ENCODE measurements around the gene KAT2A.

KAT2A gene

DNA sequence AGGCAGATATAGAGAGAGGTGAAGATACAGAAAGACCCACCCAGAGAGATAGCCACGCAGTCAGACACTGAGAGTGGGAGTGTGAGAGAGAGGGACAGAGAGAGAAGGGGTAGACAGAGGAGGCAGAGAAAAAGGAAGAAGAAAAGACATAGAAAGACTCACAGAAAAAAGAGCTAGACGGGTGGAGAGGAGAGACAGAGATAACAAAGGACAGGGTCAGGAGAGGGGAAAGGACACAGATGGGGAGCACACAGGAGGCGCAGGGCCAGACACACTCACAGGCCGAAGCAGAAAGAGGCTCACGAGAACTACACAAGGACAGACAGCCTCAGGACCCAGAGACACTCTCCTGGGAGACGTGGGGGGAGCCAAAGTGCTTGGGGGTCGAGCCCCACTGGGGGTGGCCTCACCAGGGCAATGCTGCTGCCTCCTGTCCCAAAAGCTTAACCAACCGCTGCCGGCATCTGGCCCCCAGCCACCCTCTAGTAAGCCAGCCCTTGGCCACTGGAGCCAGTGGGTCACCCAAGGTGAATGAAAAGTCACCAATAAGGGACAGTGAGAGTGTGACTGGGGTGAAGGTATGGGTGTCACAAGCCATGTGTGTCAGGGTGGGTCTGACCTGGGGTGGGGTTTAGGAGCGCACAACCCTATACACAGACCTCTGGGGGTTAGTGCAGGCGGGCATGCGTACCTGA, 26.6 kb downstream of the KAT2A start:
- no peak for DNase-seq (ENCODE audit: low read depth)

DNA sequence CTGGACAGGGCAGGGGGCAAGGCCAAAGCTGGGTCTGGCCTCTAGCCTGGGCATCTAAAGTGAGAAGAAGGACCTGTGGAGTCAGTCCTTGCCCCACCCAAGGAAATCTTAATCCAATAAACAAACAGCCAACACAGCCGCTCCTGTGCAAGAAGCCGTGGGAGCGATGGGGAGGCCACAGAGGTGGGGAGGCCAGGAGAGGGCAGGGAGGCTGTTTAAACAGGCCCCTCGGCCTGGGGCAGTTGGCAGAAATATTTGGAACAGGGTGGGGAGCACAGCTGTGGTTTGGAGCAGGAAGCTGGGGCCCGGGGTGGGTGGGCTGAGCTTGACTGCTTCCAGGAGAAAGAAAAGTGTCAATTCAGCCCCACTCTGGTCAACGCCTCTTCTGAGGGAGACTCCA, 28.2 kb downstream of the KAT2A start:
- no peak for DNase-seq (ENCODE audit: low read depth)

- DNase-seq (ENCODE audit: low read depth) = no peak
These were observed 30.0 kb downstream of the KAT2A start for GRCh38 chr17:42090964-42091790.

DNA sequence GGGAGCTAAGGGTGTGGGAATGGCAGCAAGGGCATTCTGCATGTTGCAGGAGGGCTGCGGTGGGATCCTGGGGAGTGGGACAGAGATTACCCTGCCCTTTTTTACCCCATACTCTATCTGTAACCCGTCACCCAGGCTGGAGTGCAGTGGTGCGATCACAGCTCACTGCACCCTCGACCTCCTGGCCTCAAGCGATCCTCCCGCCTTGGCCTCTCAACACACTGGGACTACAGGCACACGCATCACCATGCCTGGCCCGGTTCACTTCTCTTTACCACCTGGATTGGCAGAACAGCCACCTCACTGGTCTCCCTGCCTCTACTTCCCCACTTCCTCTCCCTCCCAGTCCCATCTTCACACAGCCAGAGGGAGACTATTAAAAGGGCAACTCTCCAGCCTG, 32.4 kb downstream of the KAT2A start:
- DNase-seq (ENCODE audit: low read depth) = no peak

GRCh38 chr17:42087736-42088705, 33.1 kb downstream of the KAT2A start:
- DNase-seq (ENCODE audit: low read depth) = no peak

DNA sequence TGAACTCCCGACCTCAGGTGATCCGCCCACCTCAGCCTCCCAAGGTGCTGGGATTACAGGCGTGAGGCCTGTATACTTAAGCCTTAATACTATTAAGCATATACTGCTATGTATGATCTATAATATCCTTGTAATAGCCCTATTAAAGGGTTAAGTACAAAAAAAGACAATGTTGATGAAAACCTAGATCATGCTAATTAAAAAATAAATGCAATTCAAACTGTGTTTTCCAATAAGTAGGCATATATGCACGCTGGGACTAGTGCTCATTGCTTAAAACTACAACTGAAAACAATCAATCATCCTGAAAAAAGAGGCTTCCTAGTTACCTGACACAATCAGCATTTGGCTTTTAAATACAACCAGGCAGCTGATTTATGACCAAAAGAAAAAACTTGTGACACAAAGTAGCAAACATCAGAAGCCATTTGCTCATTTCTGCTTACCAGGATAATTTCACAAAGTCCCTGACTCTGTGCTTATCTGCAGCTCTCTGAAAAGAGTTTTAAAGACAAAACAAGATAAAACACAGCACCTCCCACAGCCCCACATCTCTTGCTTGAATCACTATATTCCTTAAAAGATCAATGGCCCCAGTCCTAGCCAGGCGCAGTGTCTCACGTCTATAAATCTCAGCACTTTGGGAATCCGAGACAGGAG, 34.0 kb downstream of the KAT2A start:
- DNase-seq (ENCODE audit: low read depth) = no peak

GRCh38 chr17:42081516-42082129, 39.5 kb downstream of the KAT2A start:
- DNase-seq (ENCODE audit: low read depth) = no peak

DNA sequence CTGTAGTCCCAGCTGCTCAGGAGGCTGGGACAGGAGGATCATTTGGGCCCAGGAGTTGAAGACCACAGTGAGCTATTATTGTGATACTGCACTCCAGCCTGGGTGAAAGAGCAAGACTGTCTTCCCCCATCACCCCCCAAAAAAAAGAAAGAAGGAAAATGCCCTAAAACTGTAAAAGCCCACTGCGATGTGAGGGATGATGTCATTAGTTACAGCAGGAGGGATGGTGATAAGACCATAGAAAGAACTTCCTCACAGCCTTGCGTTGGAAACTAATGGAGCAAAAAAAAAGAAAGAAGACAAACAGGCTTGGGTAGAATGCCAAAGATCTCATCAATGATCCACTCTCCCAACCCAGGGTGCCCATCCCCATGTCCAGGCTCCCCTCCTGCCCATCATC, 41.6 kb downstream of the KAT2A start:
- no peak for DNase-seq (ENCODE audit: low read depth)

- DNase-seq (ENCODE audit: low read depth) = no peak
These were observed 42.6 kb downstream of the KAT2A start for GRCh38 chr17:42078396-42079043.

DNA sequence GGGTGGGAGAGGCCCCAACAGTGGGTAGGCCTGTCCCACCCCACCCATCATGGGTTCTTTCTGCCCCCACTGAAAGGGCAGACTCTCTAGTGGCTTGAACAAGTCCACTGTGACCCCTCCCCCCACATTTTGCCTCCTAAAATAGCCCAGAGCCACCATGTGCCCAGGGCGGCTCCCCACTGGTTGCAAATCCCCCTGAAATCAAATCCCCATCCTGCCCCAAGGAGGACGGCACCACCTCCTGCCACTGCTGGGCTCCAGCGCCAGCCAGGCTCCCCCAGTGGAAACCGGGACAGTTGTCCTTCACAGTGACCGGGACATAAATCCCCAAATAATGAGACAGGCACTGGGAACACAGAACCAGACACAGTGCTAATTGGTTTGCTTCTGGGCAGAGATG, 43.4 kb downstream of the KAT2A start:
- no peak for DNase-seq (ENCODE audit: low read depth)

DNA sequence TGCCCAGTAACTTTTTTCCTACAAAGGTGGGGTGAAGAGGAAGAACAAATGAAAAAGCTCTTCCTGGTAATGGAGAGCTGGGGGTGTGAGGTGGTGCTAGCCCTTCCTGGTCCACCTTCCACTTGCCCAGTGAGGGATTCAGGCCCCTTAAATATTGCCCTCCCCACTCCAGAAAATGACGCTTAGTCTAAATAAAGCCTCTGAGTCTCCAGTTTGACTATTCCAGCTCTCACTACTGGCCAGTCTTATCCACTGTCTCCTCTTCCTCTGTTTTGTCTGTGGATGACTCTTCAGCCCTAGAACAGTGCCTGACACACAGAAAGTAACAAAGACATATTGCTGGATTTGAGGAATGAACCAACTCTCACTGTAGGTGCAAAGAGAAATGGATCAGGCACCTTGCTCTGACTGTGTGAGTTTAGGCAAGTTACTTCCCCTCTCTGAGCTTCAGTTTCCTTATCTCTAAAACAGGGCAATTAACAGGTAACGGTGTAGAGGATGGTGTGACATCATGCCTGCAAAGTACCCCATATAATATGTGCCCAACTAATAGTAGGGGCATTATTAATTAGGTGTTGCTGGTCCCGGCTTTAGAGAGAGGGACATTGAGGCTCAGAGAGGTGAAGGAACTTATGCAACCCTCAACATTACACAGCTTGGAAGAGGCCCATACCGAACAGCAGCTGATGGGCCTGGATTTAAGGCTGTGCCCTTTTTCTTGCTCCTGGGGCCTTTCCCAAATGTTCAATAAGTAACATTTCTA, 44.2 kb downstream of the KAT2A start:
- DNase-seq (ENCODE audit: low read depth) = no peak

DNA sequence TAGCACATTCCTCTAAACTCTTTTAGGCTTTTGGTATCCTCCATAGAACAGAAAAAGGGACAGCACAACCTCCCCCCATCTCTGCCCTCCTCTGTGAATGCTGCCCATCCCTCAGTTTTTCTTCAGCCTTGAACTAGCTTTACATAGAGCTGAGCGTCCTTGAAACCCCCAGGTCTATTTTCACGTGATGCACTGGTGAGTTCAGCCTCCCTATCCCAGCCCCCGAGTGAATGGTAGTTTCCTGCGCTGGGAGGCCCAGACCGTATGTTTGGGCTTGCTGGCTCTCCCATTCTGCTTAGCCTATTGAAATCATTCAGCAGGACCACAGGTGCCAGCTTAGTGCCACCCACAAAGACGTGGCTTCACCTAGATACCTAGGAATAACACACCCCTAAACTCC, 45.4 kb downstream of the KAT2A start:
- DNase-seq (ENCODE audit: low read depth) = no peak

DNA sequence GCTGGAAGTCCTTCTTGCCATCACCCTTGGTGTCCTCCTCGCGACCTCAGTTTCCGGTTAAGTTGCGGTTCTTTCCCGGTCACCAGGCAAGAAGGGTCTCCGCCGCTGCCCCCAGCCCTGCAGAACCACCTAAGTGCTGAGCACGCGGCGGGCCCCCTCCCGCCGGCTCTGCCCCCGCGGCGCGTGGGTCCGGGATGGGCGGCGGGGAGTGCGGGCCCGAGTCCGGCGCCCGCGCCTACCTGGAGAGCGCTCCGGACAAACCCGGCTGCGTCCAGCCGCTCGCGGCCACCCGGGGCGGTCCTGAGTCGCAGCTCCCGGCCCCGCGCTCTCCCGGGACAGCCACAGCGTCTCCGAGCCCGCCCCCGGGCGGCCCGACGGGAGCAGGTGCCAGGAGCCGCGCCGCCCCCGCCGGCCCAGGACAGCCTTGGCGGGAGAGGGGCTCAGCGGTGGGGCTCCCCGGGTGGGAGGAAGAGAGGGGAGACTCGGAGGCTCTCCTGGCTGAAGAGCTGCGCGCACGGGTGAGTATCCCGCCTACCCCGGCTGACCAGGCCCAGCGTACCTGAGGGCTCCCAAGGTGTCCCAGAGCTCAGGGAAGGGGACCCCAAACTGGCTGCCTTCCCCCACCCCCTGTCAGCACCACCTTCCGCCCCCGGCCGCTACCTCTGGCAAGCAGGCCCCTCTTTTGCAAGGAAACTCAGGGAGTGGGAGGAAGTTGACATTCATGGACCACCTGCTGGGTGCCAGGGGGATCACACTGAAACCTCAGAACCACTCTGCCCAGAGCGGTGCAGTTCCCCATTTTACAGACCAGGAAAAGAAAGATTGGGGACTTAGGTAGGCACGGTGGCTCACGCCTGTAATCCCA, 48.6 kb downstream of the KAT2A start:
- DNase-seq (ENCODE audit: low read depth) = no peak

GRCh38 chr17:42071810-42072209, 49.4 kb downstream of the KAT2A start:
- DNase-seq (ENCODE audit: low read depth) = no peak

DNA sequence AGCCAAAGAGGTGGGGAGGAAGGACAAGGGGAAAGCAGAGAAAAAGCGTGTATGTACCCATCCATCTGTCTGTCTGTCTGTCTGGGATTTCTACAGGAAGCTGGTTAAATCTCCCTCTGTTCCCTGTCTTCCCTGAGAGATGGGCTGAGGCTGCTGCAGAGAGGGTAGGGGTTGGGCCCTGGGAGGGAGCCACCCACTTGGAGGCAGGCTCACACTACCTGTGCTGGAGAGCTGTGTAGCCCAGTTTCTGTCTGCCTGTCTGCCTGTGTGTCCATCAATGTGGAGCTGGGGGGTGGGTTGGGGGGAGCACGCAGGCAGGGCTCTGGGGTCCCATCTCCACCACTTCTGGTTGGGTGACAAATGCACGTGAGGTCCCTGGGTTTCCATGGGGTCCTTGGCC, 52.2 kb downstream of the KAT2A start:
- DNase-seq (ENCODE audit: low read depth) = no peak

- DNase-seq (ENCODE audit: low read depth) = peak; percentile 59
These were observed 53.6 kb downstream of the KAT2A start for GRCh38 chr17:42067371-42068091.

GRCh38 chr17:42065201-42065600, 56.0 kb downstream of the KAT2A start:
- no peak for DNase-seq (ENCODE audit: low read depth)

Data from stimulated activated CD8-positive, alpha-beta memory T cell treated with anti-CD3 and anti-CD28 coated beads, Interleukin-12 subunit alpha, Interleukin-12 subunit beta, amount 100 ng/mL, for 1 hour (primary cell).